K562 (cell line): ENCODE results near the gene BDH2. TPM values are rescaled to one million over a fixed set of nuclear protein-coding genes. Genes with fewer than 3 reads are reported as not detected.

Experiments
- ARHGAP35 ChIP-seq: fragments of 450-650 bp; IDR thresholded peaks from 2 replicates; pipeline ENCODE4 v1.6.1; 2018; ENCODE audit not compliant: partially characterized antibody
- E2F3 ChIP-seq: fragments of 250-450 bp; sonication (Bioruptor Pico); IDR thresholded peaks from 2 replicates; pipeline ENCODE4 v1.4.0; 2020; ENCODE audit warnings: mild to moderate bottlenecking
- ETS1 ChIP-seq: conservative IDR thresholded peaks from 2 replicates; pipeline ENCODE4 v1.6.1; 2011; ENCODE audit warnings: low read depth, mild to moderate bottlenecking, low read length; ENCODE audit not compliant: control insufficient read depth
- GMEB1 ChIP-seq: fragments of 250-450 bp; sonication (Bioruptor Pico); IDR thresholded peaks from 2 replicates; pipeline ENCODE4 v1.4.0; 2020; ENCODE audit warnings: mild to moderate bottlenecking
- GTF2E2 ChIP-seq: fragments of 200-800 bp; sonication (Bioruptor generic); IDR thresholded peaks from 2 replicates; pipeline ENCODE4 v1.6.1; 2016; ENCODE audit warnings: missing genetic modification characterization, missing compliant biosample characterization
- HDGF ChIP-seq: fragments of 450-650 bp; IDR thresholded peaks from 2 replicates; pipeline ENCODE4 v1.6.1; 2016
- JUN ChIP-seq, 2 experiments: sonication (generic) in 1 of 2; formaldehyde crosslinking in 1 of 2; IDR thresholded peaks; 2 replicates each; pipeline versions ENCODE4 v1.6.1 to v1.8.0; 2012 to 2022; ENCODE audit warnings: borderline replicate concordance in 2 of 2, mild to moderate bottlenecking in 2 of 2, improper control_type of control experiment in 1 of 2, low read depth in 1 of 2, low read length in 1 of 2, missing genetic modification reagents in 1 of 2
- KLF13 ChIP-seq: fragments of 450-650 bp; IDR thresholded peaks from 2 replicates; pipeline ENCODE4 v1.6.1; 2016; ENCODE audit warnings: missing genetic modification characterization, low read depth, mild to moderate bottlenecking, missing compliant biosample characterization, moderate library complexity, borderline replicate concordance
- MAFK ChIP-seq: IDR thresholded peaks from 2 replicates; pipeline ENCODE4 v1.6.1; 2011; ENCODE audit warnings: low read length, improper control_type of control experiment
- SUPT5H ChIP-seq: fragments of 450-650 bp; IDR thresholded peaks from 2 replicates; pipeline ENCODE4 v1.6.1; 2016
- ZNF699 ChIP-seq: fragments of 250-450 bp; sonication (Bioruptor Pico); IDR thresholded peaks from 2 replicates; pipeline ENCODE4 v1.8.0; 2021; ENCODE audit warnings: mild to moderate bottlenecking, moderate library complexity; ENCODE audit not compliant: insufficient replicate concordance
- ZSCAN32 ChIP-seq: fragments of 450-650 bp; formaldehyde crosslinking; IDR thresholded peaks from 2 replicates; pipeline ENCODE4 v1.4.0; 2020; ENCODE audit warnings: mild to moderate bottlenecking, moderate library complexity
- polyA plus RNA-seq, 8 experiments: library from polyadenylated mRNA; depleted of rRNA in 4 of 8; stranded (reverse) in 5 of 8; unstranded in 3 of 8; fragments of >200 nt; fragmentation: Nextera tagmentation in 2 of 8; fragmentation: Illumina TruSeq in 1 of 8; extraction: Ambion mirVana in 2 of 8; extraction: Trizol in 1 of 8; gene quantifications; 2 replicates each; pipeline versions ENCODE4 v1.2.1 to v1.2.3, GENCODE V29; 2011 to 2014; ENCODE audit warnings: inconsistent platforms in 1 of 8, missing spikeins in 1 of 8
- total RNA-seq, 7 experiments: library from RNA; depleted of rRNA in 6 of 7; stranded (reverse); fragments of >200 nt in 6 of 7; fragmentation: Illumina TruSeq in 2 of 7; extraction: Trizol in 2 of 7; gene quantifications; 2 replicates each; pipeline versions ENCODE4 v1.2.1 to v1.2.3, GENCODE V29; 2011 to 2021; ENCODE audit warnings: low replicate concordance in 1 of 7
- TF ChIP-seq, protein P1 (sequence below), 2 experiments: fragments of 450-650 bp in 1 of 2; sonication (generic) in 1 of 2; formaldehyde crosslinking in 1 of 2; IDR thresholded peaks in 1 of 2; conservative IDR thresholded peaks in 1 of 2; 2 replicates each; pipeline versions ENCODE4 v1.6.1 to v1.8.1; 2016 to 2023; ENCODE audit warnings: mild to moderate bottlenecking in 2 of 2, moderate library complexity in 2 of 2, inconsistent platforms in 1 of 2, missing genetic modification reagents in 1 of 2
- TF ChIP-seq, protein P2 (sequence below): fragments of 150-350 bp; IDR thresholded peaks from 2 replicates; pipeline ENCODE4 v1.6.1; 2014; ENCODE audit warnings: low read depth, mild to moderate bottlenecking, low read length, borderline replicate concordance
- TF ChIP-seq, protein P3 (sequence below): fragments of 450-650 bp; IDR thresholded peaks from 2 replicates; pipeline ENCODE4 v1.7.1; 2018; ENCODE audit warnings: mild to moderate bottlenecking, low read depth; ENCODE audit not compliant: partially characterized antibody

BDH2 gene
- total and polyA plus RNA-seq, 9 of the 15 experiments (the other 6 are each of a cell fraction or from before 2014, with no cell fraction given), result 4.9 to 17.9 (median 9.1) TPM

DNA sequence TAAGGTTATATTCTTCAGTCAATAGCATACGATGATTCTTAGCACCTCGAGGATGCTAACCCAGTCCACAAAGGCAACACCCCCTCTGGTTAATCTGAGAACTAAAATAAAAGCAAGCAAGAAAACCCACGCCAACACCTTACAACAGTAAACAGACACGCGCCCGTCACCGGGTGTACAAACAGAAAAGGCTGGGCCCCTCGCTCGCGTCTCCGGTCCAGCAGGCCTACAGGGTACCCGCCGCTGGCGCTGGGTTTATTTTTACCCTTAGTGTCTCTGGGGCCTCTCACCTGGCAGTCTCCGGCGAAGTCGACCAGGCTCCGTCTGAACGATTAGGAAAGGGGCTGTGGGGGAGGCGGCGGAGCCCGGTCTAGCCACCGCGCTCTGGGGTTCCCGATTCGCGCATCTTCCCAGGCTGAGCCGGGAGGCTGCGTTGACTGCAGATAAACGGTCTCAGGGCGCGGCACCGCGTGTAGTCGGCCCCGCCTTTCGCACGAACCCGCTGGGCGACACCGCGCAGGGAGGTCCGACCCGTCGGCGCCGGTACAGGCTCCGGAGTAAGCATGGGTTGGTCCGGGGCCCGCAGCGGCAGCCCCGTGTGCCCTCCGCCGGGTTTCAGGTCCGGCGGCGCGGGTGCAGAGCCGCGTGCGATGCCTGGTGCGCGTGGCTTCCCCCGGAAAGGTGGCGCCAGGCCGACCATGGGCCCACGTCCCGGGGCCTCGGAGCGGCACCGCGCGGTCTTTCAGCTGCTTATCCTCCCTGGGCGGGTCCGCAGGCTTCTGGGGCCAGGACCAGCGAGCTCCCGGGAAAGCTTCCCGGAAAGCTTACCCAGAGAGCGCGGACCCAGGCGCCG is 23.5 kb downstream of the BDH2 start (continued):
- TF ChIP-seq JUN (IDR thresholded peaks at IDR 0.05; ENCODE audit: borderline replicate concordance, low read depth, low read length) (0 out of 2 replicates have a peak, but pooled peaks have one; percentile 3), JUN (CRISPR knock-in tag; IDR thresholded peaks at IDR 0.05; ENCODE audit: borderline replicate concordance) (peak; percentile 86; the same call in 1 of the 2 replicates), SUPT5H (peak; percentile 69), KLF13 (no peak), HDGF (no peak), ZNF699 (CRISPR knock-in tag) (no peak), GMEB1 (CRISPR knock-in tag) (peak; percentile 34; the same call in 1 of the 2 replicates), ZSCAN32 (no peak), ARHGAP35 (no peak), MAFK (no peak), E2F3 (CRISPR knock-in tag) (0 out of 2 replicates have a peak, but pooled peaks have one; percentile 21), ETS1 (peak; percentile 62; the same call in 1 of the 2 replicates), GTF2E2 (tag) (no peak)
- TF ChIP-seq, protein P1, sequence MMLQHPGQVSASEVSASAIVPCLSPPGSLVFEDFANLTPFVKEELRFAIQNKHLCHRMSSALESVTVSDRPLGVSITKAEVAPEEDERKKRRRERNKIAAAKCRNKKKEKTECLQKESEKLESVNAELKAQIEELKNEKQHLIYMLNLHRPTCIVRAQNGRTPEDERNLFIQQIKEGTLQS (IDR thresholded peaks at IDR 0.05), result no peak
- TF ChIP-seq, protein P1 (CRISPR knock-in tag; conservative IDR thresholded peaks at IDR 0.05), result peak; percentile 70; the same call in 1 of the 2 replicates
- TF ChIP-seq, protein P2, sequence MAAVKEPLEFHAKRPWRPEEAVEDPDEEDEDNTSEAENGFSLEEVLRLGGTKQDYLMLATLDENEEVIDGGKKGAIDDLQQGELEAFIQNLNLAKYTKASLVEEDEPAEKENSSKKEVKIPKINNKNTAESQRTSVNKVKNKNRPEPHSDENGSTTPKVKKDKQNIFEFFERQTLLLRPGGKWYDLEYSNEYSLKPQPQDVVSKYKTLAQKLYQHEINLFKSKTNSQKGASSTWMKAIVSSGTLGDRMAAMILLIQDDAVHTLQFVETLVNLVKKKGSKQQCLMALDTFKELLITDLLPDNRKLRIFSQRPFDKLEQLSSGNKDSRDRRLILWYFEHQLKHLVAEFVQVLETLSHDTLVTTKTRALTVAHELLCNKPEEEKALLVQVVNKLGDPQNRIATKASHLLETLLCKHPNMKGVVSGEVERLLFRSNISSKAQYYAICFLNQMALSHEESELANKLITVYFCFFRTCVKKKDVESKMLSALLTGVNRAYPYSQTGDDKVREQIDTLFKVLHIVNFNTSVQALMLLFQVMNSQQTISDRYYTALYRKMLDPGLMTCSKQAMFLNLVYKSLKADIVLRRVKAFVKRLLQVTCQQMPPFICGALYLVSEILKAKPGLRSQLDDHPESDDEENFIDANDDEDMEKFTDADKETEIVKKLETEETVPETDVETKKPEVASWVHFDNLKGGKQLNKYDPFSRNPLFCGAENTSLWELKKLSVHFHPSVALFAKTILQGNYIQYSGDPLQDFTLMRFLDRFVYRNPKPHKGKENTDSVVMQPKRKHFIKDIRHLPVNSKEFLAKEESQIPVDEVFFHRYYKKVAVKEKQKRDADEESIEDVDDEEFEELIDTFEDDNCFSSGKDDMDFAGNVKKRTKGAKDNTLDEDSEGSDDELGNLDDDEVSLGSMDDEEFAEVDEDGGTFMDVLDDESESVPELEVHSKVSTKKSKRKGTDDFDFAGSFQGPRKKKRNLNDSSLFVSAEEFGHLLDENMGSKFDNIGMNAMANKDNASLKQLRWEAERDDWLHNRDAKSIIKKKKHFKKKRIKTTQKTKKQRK, result no peak
- TF ChIP-seq, protein P3, sequence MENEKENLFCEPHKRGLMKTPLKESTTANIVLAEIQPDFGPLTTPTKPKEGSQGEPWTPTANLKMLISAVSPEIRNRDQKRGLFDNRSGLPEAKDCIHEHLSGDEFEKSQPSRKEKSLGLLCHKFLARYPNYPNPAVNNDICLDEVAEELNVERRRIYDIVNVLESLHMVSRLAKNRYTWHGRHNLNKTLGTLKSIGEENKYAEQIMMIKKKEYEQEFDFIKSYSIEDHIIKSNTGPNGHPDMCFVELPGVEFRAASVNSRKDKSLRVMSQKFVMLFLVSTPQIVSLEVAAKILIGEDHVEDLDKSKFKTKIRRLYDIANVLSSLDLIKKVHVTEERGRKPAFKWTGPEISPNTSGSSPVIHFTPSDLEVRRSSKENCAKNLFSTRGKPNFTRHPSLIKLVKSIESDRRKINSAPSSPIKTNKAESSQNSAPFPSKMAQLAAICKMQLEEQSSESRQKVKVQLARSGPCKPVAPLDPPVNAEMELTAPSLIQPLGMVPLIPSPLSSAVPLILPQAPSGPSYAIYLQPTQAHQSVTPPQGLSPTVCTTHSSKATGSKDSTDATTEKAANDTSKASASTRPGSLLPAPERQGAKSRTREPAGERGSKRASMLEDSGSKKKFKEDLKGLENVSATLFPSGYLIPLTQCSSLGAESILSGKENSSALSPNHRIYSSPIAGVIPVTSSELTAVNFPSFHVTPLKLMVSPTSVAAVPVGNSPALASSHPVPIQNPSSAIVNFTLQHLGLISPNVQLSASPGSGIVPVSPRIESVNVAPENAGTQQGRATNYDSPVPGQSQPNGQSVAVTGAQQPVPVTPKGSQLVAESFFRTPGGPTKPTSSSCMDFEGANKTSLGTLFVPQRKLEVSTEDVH, result no peak
